Rectal smooth muscle tissue (tissue), 1 donor: ENCODE results near the gene FHOD3.

Experiments
- H3K27ac ChIP-seq: one replicate; pipeline ENCODE4 v1.7.0; 2013; ENCODE audit warnings: low read depth, low read length, inconsistent platforms
- H3K27me3 ChIP-seq: one replicate; pipeline ENCODE4 v1.7.0; 2013; ENCODE audit warnings: low read length; ENCODE audit not compliant: control insufficient read depth, insufficient read depth
- H3K36me3 ChIP-seq: one replicate; pipeline ENCODE4 v1.7.0; 2013; ENCODE audit warnings: low read length; ENCODE audit not compliant: control insufficient read depth, insufficient read depth
- H3K4me1 ChIP-seq: one replicate; pipeline ENCODE4 v1.7.0; 2013; ENCODE audit warnings: low read length; ENCODE audit not compliant: control insufficient read depth, insufficient read depth
- H3K4me3 ChIP-seq: one replicate; pipeline ENCODE4 v1.7.0; 2013; ENCODE audit warnings: low read length
- H3K9ac ChIP-seq: one replicate; pipeline ENCODE4 v1.7.0; 2013; ENCODE audit warnings: low read length

FHOD3 gene

GRCh38 chr18:36314098-36314497 is 16.6 kb downstream of the FHOD3 start:
- Histone ChIP-seq H3K36me3 (no peaks in the 10 kb centered on the region), H3K9ac (no peak overlapping the region), H3K4me3 (no peak overlapping the region), H3K27ac (no peak overlapping the region), H3K4me1 (no peaks in the 10 kb centered on the region), H3K27me3 (no peaks in the 10 kb centered on the region)

- Histone ChIP-seq H3K36me3 (no peaks in the 10 kb centered on the region), H3K27me3 (no peaks in the 10 kb centered on the region), H3K4me3 (no peak overlapping the region), H3K27ac (no peak overlapping the region), H3K9ac (no peak overlapping the region), H3K4me1 (no peaks in the 10 kb centered on the region)
These were observed 17.2 kb downstream of the FHOD3 start for GRCh38 chr18:36314754-36315153.

- Histone ChIP-seq H3K27ac (no peak overlapping the region), H3K4me3 (no peak overlapping the region), H3K36me3 (no peaks in the 10 kb centered on the region), H3K27me3 (no peaks in the 10 kb centered on the region), H3K4me1 (no peaks in the 10 kb centered on the region), H3K9ac (no peak overlapping the region)
These were observed 18.2 kb downstream of the FHOD3 start for GRCh38 chr18:36315736-36316135.

- H3K36me3 ChIP-seq, result no peaks in the 10 kb centered on the region
- H3K27ac ChIP-seq, result no peak overlapping the region
- H3K27me3 ChIP-seq, result no peaks in the 10 kb centered on the region
- H3K4me1 ChIP-seq, result no peaks in the 10 kb centered on the region
- no peak overlapping the region for H3K4me3 ChIP-seq
- H3K9ac ChIP-seq, result no peak overlapping the region
These were observed 18.7 kb downstream of the FHOD3 start for GRCh38 chr18:36316246-36316645.

GRCh38 chr18:36321658-36322407 is 24.3 kb downstream of the FHOD3 start:
- H3K9ac ChIP-seq, result no peak overlapping the region
- H3K27ac ChIP-seq, result no peak overlapping the region
- H3K27me3 ChIP-seq, result no peaks in the 10 kb centered on the region
- H3K36me3 ChIP-seq, result no peaks in the 10 kb centered on the region
- no peak overlapping the region for H3K4me3 ChIP-seq
- no peaks in the 10 kb centered on the region for H3K4me1 ChIP-seq

DNA sequence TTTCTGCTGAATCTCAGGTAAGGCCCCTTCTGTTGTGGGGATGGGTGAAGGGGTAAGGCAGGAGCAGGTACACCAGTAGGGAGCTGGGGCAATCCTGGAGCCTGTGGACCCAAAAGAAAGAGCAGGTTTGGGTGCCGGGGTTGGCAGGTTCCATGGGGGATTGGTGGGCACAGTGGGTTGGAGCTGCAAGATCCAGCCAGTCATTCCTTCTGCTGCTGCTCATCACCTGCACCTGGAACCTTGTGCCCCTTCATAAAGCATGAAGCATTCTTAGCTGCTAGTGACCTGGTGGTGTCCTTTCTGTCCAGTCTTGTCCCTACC is 24.9 kb downstream of the FHOD3 start:
- no peak overlapping the region for H3K27ac ChIP-seq
- H3K27me3 ChIP-seq, result no peaks in the 10 kb centered on the region
- no peaks in the 10 kb centered on the region for H3K4me1 ChIP-seq
- no peak overlapping the region for H3K9ac ChIP-seq
- H3K4me3 ChIP-seq, result no peak overlapping the region
- H3K36me3 ChIP-seq, result no peaks in the 10 kb centered on the region

DNA sequence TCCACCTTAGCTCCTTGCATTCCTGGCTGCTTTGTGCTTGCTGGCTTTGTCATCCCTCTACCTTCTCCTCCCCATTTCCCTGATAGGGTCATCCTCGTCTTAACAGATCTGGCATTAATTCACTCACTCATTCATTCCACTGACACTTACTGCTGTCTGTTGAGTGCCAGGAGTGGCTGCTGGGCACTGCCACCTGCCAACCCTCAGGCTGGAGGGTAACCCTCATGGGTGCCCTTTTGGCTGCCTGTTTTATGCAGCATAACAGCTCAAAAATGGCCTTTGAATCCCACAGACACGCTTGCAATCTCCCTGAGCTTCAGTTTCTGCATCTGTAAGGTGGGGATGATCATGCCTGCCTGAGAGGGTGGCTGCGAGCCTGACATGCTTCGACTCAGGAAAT is 25.2 kb downstream of the FHOD3 start:
- Histone ChIP-seq H3K9ac (no peak overlapping the region), H3K27ac (no peak overlapping the region), H3K4me1 (no peaks in the 10 kb centered on the region), H3K36me3 (no peaks in the 10 kb centered on the region), H3K27me3 (no peaks in the 10 kb centered on the region), H3K4me3 (no peak overlapping the region)

GRCh38 chr18:36323421-36323820 is 25.9 kb downstream of the FHOD3 start:
- H3K27ac ChIP-seq, result no peak overlapping the region
- H3K4me1 ChIP-seq, result no peaks in the 10 kb centered on the region

GRCh38 chr18:36325846-36326245 is 28.3 kb downstream of the FHOD3 start:
- Histone ChIP-seq H3K9ac (no peak overlapping the region), H3K27me3 (no peaks in the 10 kb centered on the region), H3K4me1 (no peaks in the 10 kb centered on the region), H3K36me3 (no peaks in the 10 kb centered on the region), H3K4me3 (no peak overlapping the region), H3K27ac (no peak overlapping the region)

More at GRCh38 chr18:36323421-36323820, 25.9 kb downstream of the FHOD3 start:
- Histone ChIP-seq H3K36me3 (no peaks in the 10 kb centered on the region), H3K27me3 (no peaks in the 10 kb centered on the region), H3K9ac (no peak overlapping the region), H3K4me3 (no peak overlapping the region)

GRCh38 chr18:36326771-36327170 is 29.3 kb downstream of the FHOD3 start:
- Histone ChIP-seq H3K4me1 (no peaks in the 10 kb centered on the region), H3K27ac (no peak overlapping the region), H3K27me3 (no peaks in the 10 kb centered on the region), H3K36me3 (no peaks in the 10 kb centered on the region), H3K4me3 (no peak overlapping the region), H3K9ac (no peak overlapping the region)

GRCh38 chr18:36327352-36328316 is 30.1 kb downstream of the FHOD3 start:
- Histone ChIP-seq H3K4me1 (no peaks in the 10 kb centered on the region), H3K27ac (no peak overlapping the region), H3K4me3 (no peak overlapping the region), H3K27me3 (no peaks in the 10 kb centered on the region), H3K9ac (no peak overlapping the region), H3K36me3 (no peaks in the 10 kb centered on the region)

GRCh38 chr18:36328385-36328858 is 30.9 kb downstream of the FHOD3 start:
- no peak overlapping the region for H3K9ac ChIP-seq
- no peak overlapping the region for H3K27ac ChIP-seq
- H3K36me3 ChIP-seq, result no peaks in the 10 kb centered on the region
- no peak overlapping the region for H3K4me3 ChIP-seq
- H3K4me1 ChIP-seq, result no peaks in the 10 kb centered on the region
- H3K27me3 ChIP-seq, result no peaks in the 10 kb centered on the region
